Measurements from ENCODE around the gene EP300.
A peak's percentile ranks its signal among the peaks of the same experiment; 100 is the strongest.
"Not testable (repeated sequence)": the region's sequence is repeated elsewhere in the genome, so short reads cannot be mapped to it uniquely, and the experiment has no call there.

EP300 gene

GRCh38 chr22:41169157-41169556 lies 76.8 kb downstream of the EP300 start:
- no peak for DNase-seq

- no peak for DNase-seq
Measured at GRCh38 chr22:41171996-41172395, 79.6 kb downstream of the EP300 start.

GRCh38 chr22:41175546-41175945 lies 83.2 kb downstream of the EP300 start:
- DNase-seq, result no peak

GRCh38 chr22:41177040-41177621 lies 84.7 kb downstream of the EP300 start:
- DNase-seq, result no peak

- DNase-seq, result no peak
Measured at GRCh38 chr22:41177622-41178424, 85.4 kb downstream of the EP300 start.

- DNase-seq, result no peak
Measured at GRCh38 chr22:41178425-41178975, 86.1 kb downstream of the EP300 start.

GRCh38 chr22:41180362-41180761 lies 88.0 kb downstream of the EP300 start:
- not testable (repeated sequence) for DNase-seq

GRCh38 chr22:41180926-41181325 lies 88.5 kb downstream of the EP300 start:
- DNase-seq, result no peak

- DNase-seq, result no peak
Measured at GRCh38 chr22:41181349-41182241, 89.2 kb downstream of the EP300 start.

GRCh38 chr22:41184679-41185078 lies 92.3 kb downstream of the EP300 start:
- DNase-seq, result no peak

- no peak for DNase-seq
Measured at GRCh38 chr22:41191467-41191866, 99.1 kb downstream of the EP300 start.

- DNase-seq, result no peak
Measured at GRCh38 chr22:41193829-41194228, 101.4 kb downstream of the EP300 start.

GRCh38 chr22:41197038-41197972 lies 104.9 kb downstream of the EP300 start:
- peak; percentile 83 for DNase-seq

- peak; percentile 52 for DNase-seq
Measured at GRCh38 chr22:41198027-41198580, 105.7 kb downstream of the EP300 start.

GRCh38 chr22:41201141-41201540 lies 108.7 kb downstream of the EP300 start:
- no peak for DNase-seq

GRCh38 chr22:41203118-41203517 lies 110.7 kb downstream of the EP300 start:
- no peak for DNase-seq

- DNase-seq, result no peak
Measured at GRCh38 chr22:41204066-41204465, 111.7 kb downstream of the EP300 start.

- DNase-seq, result peak; percentile 99
Measured at GRCh38 chr22:41204992-41205900, 112.9 kb downstream of the EP300 start, which contains the start of gene L3MBTL2. TSS of gene L3MBTL2 (plus strand) at chr22:41205312. CDS start at chr22:41205363, 51 bp downstream.

GRCh38 chr22:41206719-41207118 lies 114.3 kb downstream of the EP300 start:
- DNase-seq, result no peak

- no peak for DNase-seq
Measured at GRCh38 chr22:41215409-41215808, 123.0 kb downstream of the EP300 start.

All from CD4-positive, alpha-beta T cell treated with Interleukin-10 for 1 hour (primary cell).